Epithelial cell of prostate (primary cell): ENCODE results near the gene VPREB3.

ENCODE experiments used
- DNase-seq: peaks from one replicate; pipeline ENCODE4 v3.0.0-alpha.2; 2011; ENCODE audit warnings: low read depth, low spot score
- H3K27ac ChIP-seq: fragments of 450-650 bp; 2 replicates; pipeline ENCODE4 v1.5.1; 2017; ENCODE audit warnings: mild to moderate bottlenecking

VPREB3 gene

GRCh38 chr22:23705358-23705757, 48.9 kb downstream of the VPREB3 start:
- no peak for DNase-seq
- H3K27ac ChIP-seq = no peak overlapping the region

DNA sequence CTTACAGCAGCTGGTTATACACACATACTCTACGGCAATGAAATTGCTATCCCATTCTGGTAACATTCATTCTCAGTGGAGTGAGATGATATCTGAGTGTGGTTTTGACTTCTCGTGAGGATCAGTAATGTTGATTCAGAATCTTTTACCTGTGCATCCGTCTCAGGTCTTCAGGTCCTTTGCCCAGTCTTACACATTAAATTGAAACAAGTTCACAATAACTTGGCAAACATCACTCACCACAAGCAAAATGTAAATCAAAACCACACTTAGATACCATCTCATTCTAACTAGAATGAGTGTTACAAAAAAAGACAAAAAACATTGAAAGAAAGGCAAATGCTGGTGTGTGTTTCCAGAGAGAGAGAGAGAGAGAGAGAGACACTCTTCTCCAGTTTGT, 49.4 kb downstream of the VPREB3 start:
- DNase-seq = no peak
- H3K27ac ChIP-seq = no peak overlapping the region

DNA sequence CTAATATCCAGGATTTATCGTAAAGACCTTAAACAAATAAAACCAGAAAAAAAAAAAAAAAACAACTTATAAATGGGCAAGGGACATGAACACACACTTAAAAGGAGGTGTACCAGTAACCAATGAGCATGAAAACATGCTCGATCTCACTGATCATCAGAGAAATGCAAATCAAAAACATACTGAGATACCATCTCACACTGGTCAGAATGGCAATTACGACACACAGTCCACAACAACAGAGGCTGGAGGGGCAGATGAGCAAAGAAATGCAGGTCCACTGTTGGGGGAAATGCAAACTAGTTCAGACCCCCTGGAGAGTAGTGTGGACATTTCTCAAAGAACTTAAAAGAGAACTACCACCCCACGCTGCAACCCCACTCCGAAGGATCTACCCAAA, 50.2 kb downstream of the VPREB3 start:
- no peak overlapping the region for H3K27ac ChIP-seq
- no peak for DNase-seq
